ENCODE results near the gene CLIP2. TPM values are rescaled to one million over a fixed set of nuclear protein-coding genes. Genes with fewer than 3 reads are reported as not detected.
A peak's percentile ranks its signal among the peaks of the same experiment; 100 is the strongest.

Gene CLIP2
- total and polyA plus RNA-seq, 12 donors = 4.5 to 11.3 (median 6.6) TPM

DNA sequence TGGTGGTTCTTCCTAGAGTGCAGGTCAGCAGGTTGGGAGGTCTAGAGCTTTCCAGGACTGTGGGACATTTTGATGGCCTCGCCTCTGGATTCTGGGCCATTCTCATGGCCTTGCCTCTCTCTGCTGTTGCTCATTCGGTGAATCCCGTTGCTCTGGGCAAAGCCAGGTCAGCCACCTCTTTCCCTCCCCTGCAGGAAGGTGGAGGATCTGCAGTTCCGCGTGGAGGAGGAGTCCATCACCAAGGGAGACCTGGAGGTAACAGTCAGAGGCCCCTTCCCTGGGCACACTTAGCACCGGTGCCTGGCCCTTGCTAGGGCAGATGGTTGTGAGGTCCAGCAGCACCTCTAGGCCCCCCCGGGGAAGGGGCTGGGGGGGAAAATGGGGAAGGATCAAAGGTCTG is 74.9 kb downstream of the CLIP2 start:
- DNase-seq (no peak), ATAC-seq (no peak)
- H3K4me3 ChIP-seq = no peak overlapping the region
- no peaks in the 10 kb centered on the region for H3K4me1 ChIP-seq
- H3K9me3 ChIP-seq = no peaks in the 10 kb centered on the region
- 77 to 88% methylated on average over 7 of the region's 7 CpGs for WGBS, 2 donors
- H3K36me3 ChIP-seq = peaks cover 0 to 71% (median 6%) of the 10 kb centered on the region in 9 donors
- H3K27me3 ChIP-seq = no peaks in the 10 kb centered on the region
- TF ChIP-seq CTCF (IDR thresholded peaks at IDR 0.05) = no peak
- intact Hi-C loops (cut with DNase I) = no loop called here
- H3K27ac ChIP-seq = no peak overlapping the region

DNA sequence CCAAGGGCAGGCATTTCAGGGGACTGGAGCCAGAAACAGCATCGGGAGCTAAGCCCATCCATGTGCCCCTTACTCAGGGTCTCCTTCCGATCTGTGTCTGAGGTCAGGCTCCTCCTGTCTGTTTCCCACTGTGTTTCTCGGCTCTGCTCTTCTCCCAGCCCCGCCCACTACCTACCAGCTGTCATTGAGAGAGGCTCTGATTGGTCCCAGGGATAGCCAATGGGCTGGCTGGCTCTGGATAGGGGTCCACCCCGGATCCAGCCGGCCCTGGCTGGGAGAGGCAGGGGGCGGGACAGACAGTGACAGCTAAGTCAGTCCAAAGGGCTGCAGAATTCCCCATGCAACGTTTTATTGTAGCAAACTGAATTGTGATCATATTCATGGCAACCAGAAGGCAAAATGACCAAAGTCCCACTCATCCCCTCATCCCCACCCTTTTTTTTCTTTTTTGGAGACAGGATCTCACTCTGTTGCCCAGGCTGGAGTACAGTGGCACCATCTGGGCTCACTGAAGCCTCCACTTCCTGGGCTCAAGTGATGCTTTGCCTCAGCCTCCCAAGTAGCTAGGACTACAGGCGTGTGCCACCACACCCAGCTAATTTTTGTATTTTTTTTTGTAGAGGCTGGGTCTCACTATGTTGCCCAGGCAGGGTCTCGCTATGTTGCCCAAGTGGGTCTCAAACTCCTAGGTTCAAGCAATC is 76.3 kb downstream of the CLIP2 start:
- ATAC-seq (peak; percentile 71 to 95 (median 90)), DNase-seq (peak; percentile 44 to 66)
- Histone ChIP-seq H3K36me3 (peaks cover 0 to 57% (median 0%) of the 10 kb centered on the region in 9 donors), H3K9me3 (no peaks in the 10 kb centered on the region), H3K27me3 (no peaks in the 10 kb centered on the region), H3K27ac (no peak overlapping the region), H3K4me3 (no peak overlapping the region), H3K4me1 (no peaks in the 10 kb centered on the region)
- TF ChIP-seq CTCF (IDR thresholded peaks at IDR 0.05) = no peak
- WGBS, 2 donors = 49 to 62% methylated on average over 10 of the region's 10 CpGs
- intact Hi-C loops (cut with DNase I) = no loop called here

GRCh38 chr7:74371381-74372341 is 82.5 kb downstream of the CLIP2 start:
- 35 to 47% methylated on average over 13 of the region's 13 CpGs for WGBS, 2 donors
- H3K27ac ChIP-seq = peak overlapping the region in 4 of 10 donors; percentile 1 to 41 (median 33)
- H3K36me3 ChIP-seq = peaks cover 0 to 26% (median 7%) of the 10 kb centered on the region in 9 donors
- H3K4me1 ChIP-seq = peaks cover 0 to 25% (median 0%) of the 10 kb centered on the region in 9 donors
- TF ChIP-seq CTCF (IDR thresholded peaks at IDR 0.05) = no peak
- DNase-seq (no peak), ATAC-seq (peak in 3 of 8 donors; percentile 14 to 18 (median 15))
- no peaks in the 10 kb centered on the region for H3K27me3 ChIP-seq
- H3K9me3 ChIP-seq = no peaks in the 10 kb centered on the region
- no peak overlapping the region for H3K4me3 ChIP-seq
- intact Hi-C loops (cut with DNase I) = loop anchor here in 1 of 10 donors (10.0 kb wide), 1 partner anchor 77 kb away; no protein-coding TSS in a partner anchor

DNA sequence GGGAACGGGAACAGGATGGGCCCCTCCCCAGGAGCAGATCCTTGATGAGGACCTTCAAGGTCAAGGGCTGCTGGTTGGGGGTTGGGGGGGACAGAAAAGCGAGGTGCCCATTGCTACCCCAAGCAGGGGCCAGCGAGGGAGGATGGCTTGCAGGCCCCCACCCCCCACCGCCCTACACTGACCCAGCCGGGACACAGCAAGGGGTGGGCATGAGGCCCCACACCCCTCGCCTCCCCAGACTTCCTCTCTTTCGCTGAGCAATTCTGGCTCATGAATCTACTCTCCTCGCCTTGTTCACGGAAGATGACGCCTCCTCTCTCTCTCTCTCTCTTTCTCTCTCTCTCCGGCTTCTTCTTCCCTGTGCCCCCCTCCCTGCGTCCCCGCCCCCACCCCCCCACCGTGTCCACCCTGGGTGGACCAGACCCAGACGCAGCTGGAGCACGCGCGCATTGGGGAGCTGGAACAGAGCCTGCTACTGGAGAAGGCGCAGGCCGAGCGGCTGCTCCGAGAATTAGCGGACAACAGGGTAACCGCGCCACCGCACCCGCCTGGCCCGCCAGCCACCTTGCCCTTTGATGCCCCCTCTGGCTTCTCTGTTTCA is 83.4 kb downstream of the CLIP2 start:
- ATAC-seq = peak; percentile 37 to 77 (median 71)

More for the DNA sequence above, 83.4 kb downstream of the CLIP2 start:
- H3K4me3 ChIP-seq = peak overlapping the region in 4 of 10 donors; percentile 3 to 23 (median 13)
- H3K4me1 ChIP-seq = peaks cover 0 to 25% (median 0%) of the 10 kb centered on the region in 9 donors
- peak; percentile 38 to 62 for DNase-seq
- no peak for TF ChIP-seq CTCF (IDR thresholded peaks at IDR 0.05)
- intact Hi-C loops (cut with DNase I) = loop anchor here in 1 of 10 donors (10.0 kb wide), 1 partner anchor 78 kb away; no protein-coding TSS in a partner anchor
- peaks cover 0 to 28% (median 7%) of the 10 kb centered on the region in 9 donors for H3K36me3 ChIP-seq
- H3K9me3 ChIP-seq = no peaks in the 10 kb centered on the region
- H3K27me3 ChIP-seq = no peaks in the 10 kb centered on the region
- 24 to 45% methylated on average over 28 of the region's 28 CpGs for WGBS, 2 donors
- peak overlapping the region in 3 of 10 donors; percentile 30 to 41 (median 34) for H3K27ac ChIP-seq

All from heart right ventricle (tissue), 16 donors.